OCI-LY7 (cell line): ENCODE results near the gene EEF1E1. TPM values are rescaled to one million over a fixed set of nuclear protein-coding genes. Genes with fewer than 3 reads are reported as not detected.

Source experiments
- BruUV-seq: library from RNA; stranded (reverse); fragments of 400-500 nt; replicated peaks from 2 replicates; lab custom pipeline; 2021; lab: Mats Ljungman, UMichigan
- CTCF ChIA-PET: fragments of 300-600 bp; sonication (Branson Sonifier 250); formaldehyde crosslinking; loops from one replicate; lab custom pipeline; 2022; ENCODE audit warnings: antibody characterized with exemption; ENCODE audit not compliant: unreplicated experiment; lab: Charles Lee
- POLR2A ChIA-PET: fragments of 300-600 bp; sonication (Branson Sonifier 250); formaldehyde crosslinking; loops from one replicate; lab custom pipeline; 2022; ENCODE audit warnings: antibody characterized with exemption; lab: Charles Lee
- DNase-seq: peaks from one replicate; pipeline ENCODE4 v3.0.0-alpha.2; 2015; ENCODE audit warnings: low spot score
- H2AFZ ChIP-seq: fragments of 200-600 bp; sonication (generic), shearing (Covaris generic); 2 replicates; pipeline ENCODE4 v1.6.1; 2014; ENCODE audit warnings: mild to moderate bottlenecking, antibody characterized with exemption, low read length, moderate library complexity
- H3K27ac ChIP-seq: fragments of 200-600 bp; sonication (generic); 2 replicates; pipeline ENCODE4 v1.5.1; 2014; ENCODE audit warnings: mixed run types, low read depth, mild to moderate bottlenecking, moderate library complexity, low read length, inconsistent platforms; ENCODE audit not compliant: poor library complexity, severe bottlenecking
- H3K36me3 ChIP-seq: fragments of 200-600 bp; sonication (generic); 2 replicates; pipeline ENCODE4 v1.6.1; 2014; ENCODE audit warnings: mild to moderate bottlenecking, antibody characterized with exemption, low read length, moderate library complexity, mixed read lengths; ENCODE audit not compliant: insufficient read depth
- H3K4me1 ChIP-seq: fragments of 200-600 bp; sonication (generic); 2 replicates; pipeline ENCODE4 v1.5.1; 2014; ENCODE audit warnings: mild to moderate bottlenecking, low read length; ENCODE audit not compliant: insufficient read depth, poor library complexity, severe bottlenecking
- H3K4me2 ChIP-seq: fragments of 200-600 bp; sonication (generic); 2 replicates; pipeline ENCODE4 v1.6.1; 2014; ENCODE audit warnings: mild to moderate bottlenecking, low read length
- H3K4me3 ChIP-seq: fragments of 200-600 bp; sonication (generic); 2 replicates; pipeline ENCODE4 v1.5.1; 2014; ENCODE audit warnings: mild to moderate bottlenecking, low read depth, low read length; ENCODE audit not compliant: poor library complexity, severe bottlenecking
- H3K79me2 ChIP-seq: fragments of 200-600 bp; sonication (generic); 2 replicates; pipeline ENCODE4 v1.6.1; 2016; ENCODE audit warnings: low read depth, mild to moderate bottlenecking, low read length, moderate library complexity, mixed read lengths; ENCODE audit not compliant: insufficient read depth
- H3K9me2 ChIP-seq: fragments of 200-600 bp; sonication (generic); 2 replicates; pipeline ENCODE4 v1.6.1; 2016; ENCODE audit warnings: mild to moderate bottlenecking, low read length, mixed read lengths; ENCODE audit not compliant: insufficient read depth
- H3K9me3 ChIP-seq: fragments of 200-600 bp; sonication (generic); 2 replicates; pipeline ENCODE4 v1.6.1; 2014; ENCODE audit warnings: mild to moderate bottlenecking, mixed run types, low read length, mixed read lengths
- H4K20me1 ChIP-seq: fragments of 200-600 bp; sonication (generic); 2 replicates; pipeline ENCODE4 v1.6.1; 2014; ENCODE audit warnings: mild to moderate bottlenecking, antibody characterized with exemption, low read length, moderate library complexity, mixed read lengths; ENCODE audit not compliant: insufficient read depth
- EZH2phosphoT487 ChIP-seq: fragments of 200-600 bp; sonication (generic); IDR thresholded peaks from 2 replicates; pipeline ENCODE4 v1.6.1; 2018; ENCODE audit warnings: low read depth, borderline replicate concordance, mild to moderate bottlenecking, mixed run types, antibody characterized with exemption, low read length, moderate library complexity, mixed read lengths
- intact Hi-C: fragments of 100-400 bp; cut with micrococcal nuclease; formaldehyde crosslinking; loops from one replicate; pipeline ENCODE4 v1.10.0; 2022; ENCODE audit not compliant: unreplicated experiment
- total RNA-seq, 2 experiments: library from RNA; depleted of rRNA in 1 of 2; stranded (reverse); fragments of >200 nt in 1 of 2; shearing (Covaris generic) in 1 of 2; gene quantifications; 2 replicates each; pipeline ENCODE4 v1.2.3, GENCODE V29; 2014 to 2022
- TF ChIP-seq, protein P1 (sequence below): fragments of 200-600 bp; sonication (generic); conservative IDR thresholded peaks from 2 replicates; pipeline ENCODE4 v1.5.1; 2014; ENCODE audit warnings: mild to moderate bottlenecking, antibody characterized with exemption, low read length, moderate library complexity, mixed read lengths

The EEF1E1 gene
- total RNA-seq, 2 experiments from 2014 or later: 68.0 to 70.9 TPM

DNA sequence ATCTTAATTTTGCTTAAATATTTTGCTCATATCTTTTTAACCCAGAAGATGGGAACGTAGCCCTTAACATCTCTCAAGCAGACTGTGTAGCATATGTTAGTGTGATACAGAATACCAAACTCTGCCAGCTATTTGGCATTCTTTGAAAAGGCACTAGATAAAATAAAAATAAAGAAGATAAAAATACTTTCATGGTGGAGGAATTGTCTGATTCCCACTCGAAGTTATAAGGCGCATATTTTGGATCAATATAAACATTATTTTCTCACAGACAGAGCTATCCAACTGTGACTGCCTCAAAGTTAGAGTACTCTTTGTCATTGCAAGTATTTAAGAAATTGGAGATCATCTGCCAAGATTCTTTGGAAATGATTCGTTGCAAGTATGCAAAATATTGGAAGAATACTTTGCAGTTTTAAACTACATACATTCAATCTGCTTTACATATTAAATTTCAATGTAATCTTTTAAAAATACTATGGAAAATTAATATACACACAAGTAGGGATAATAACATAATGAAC lies 10.8 kb upstream of the EEF1E1 start:
- no peak overlapping the region for H2AFZ ChIP-seq
- H4K20me1 ChIP-seq: no peaks in the 10 kb centered on the region
- no peak for DNase-seq
- ChIA-PET CTCF (no interaction called here), POLR2A (interaction anchor here (0.5 to 0.9 kb wide), 4 partner anchors 11 to 1581 kb away, joined by 3 read pairs; partner anchors contain the start of gene EEF1E1)
- no peaks in the 10 kb centered on the region for H3K9me2 ChIP-seq
- no TSS peak for BruUV-seq
- intact Hi-C loops: no loop called here
- H3K4me3 ChIP-seq: no peak overlapping the region
- no peaks in the 10 kb centered on the region for H3K79me2 ChIP-seq
- TF ChIP-seq, protein P1, sequence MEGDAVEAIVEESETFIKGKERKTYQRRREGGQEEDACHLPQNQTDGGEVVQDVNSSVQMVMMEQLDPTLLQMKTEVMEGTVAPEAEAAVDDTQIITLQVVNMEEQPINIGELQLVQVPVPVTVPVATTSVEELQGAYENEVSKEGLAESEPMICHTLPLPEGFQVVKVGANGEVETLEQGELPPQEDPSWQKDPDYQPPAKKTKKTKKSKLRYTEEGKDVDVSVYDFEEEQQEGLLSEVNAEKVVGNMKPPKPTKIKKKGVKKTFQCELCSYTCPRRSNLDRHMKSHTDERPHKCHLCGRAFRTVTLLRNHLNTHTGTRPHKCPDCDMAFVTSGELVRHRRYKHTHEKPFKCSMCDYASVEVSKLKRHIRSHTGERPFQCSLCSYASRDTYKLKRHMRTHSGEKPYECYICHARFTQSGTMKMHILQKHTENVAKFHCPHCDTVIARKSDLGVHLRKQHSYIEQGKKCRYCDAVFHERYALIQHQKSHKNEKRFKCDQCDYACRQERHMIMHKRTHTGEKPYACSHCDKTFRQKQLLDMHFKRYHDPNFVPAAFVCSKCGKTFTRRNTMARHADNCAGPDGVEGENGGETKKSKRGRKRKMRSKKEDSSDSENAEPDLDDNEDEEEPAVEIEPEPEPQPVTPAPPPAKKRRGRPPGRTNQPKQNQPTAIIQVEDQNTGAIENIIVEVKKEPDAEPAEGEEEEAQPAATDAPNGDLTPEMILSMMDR: no peak
- TF ChIP-seq EZH2phosphoT487: no peak
- H3K27ac ChIP-seq: no peak overlapping the region
- H3K4me1 ChIP-seq: no peaks in the 10 kb centered on the region
- no peak overlapping the region for H3K4me2 ChIP-seq
- no peaks in the 10 kb centered on the region for H3K36me3 ChIP-seq
- no peaks in the 10 kb centered on the region for H3K9me3 ChIP-seq

DNA sequence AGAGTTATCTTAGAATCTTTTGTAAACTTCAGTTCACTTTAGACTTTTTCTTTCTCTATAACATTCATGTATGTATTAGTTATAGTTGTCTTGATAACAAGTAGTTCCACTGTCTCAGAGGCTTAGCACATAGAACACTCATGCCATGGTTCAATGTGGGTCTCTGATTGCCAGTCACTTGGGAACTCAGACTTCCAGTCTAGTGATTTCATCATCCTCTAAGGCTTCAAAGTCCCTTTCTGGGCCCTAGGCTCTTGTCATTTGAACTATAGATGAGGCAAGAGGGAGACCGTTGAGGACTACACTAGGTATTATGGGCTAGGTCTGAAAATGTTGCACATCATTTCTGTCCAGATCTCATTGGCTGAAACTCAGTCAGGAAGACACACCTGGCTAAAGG lies 8.4 kb upstream of the EEF1E1 start:
- H3K9me3 ChIP-seq: no peaks in the 10 kb centered on the region
- no TSS peak for BruUV-seq
- no peak for DNase-seq
- no peaks in the 10 kb centered on the region for H4K20me1 ChIP-seq
- H3K4me3 ChIP-seq: no peak overlapping the region
- no peaks in the 10 kb centered on the region for H3K9me2 ChIP-seq
- no peak overlapping the region for H2AFZ ChIP-seq
- ChIA-PET POLR2A (interaction anchor here (0.6 to 1.2 kb wide), 5 partner anchors 8 to 1446 kb away, joined by 3 to 4 read pairs (median 3); partner anchors contain the start of gene EEF1E1), CTCF (no interaction called here)
- no peak overlapping the region for H3K4me2 ChIP-seq
- H3K79me2 ChIP-seq: no peaks in the 10 kb centered on the region
- H3K36me3 ChIP-seq: no peaks in the 10 kb centered on the region
- no peaks in the 10 kb centered on the region for H3K4me1 ChIP-seq
- TF ChIP-seq, protein P1: no peak
- no peak for TF ChIP-seq EZH2phosphoT487
- intact Hi-C loops: no loop called here
- H3K27ac ChIP-seq: no peak overlapping the region

DNA sequence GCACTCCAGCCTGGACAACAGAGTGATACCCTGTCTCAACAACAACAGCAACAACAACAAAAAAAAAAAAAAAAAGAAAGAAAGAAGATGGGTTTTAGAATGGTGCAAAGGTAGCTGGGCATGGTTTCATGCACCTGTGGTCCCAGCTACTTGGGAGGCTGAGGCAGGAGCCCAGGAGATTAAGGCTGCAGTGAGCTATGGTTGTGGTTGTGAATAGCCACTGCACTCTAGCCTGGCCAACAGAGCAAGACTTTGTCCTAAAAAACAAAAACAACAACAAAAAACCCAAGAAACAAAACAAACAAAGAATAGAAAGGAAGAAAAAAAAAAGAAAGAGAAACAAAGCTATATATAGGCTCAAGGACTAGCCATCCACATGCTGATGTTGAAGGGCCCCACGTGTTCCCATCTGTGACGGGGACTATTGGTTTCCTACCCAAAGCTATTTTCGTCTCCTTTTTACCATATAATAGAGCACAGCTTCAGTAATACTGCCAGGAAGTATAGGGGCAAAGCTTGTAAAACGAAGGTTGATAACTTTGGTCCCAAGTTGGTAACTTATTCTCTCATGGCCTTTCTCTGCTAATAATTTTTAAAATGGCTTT lies 7.9 kb upstream of the EEF1E1 start:
- CTCF ChIA-PET: no interaction called here
- H2AFZ ChIP-seq: no peak overlapping the region
- no peaks in the 10 kb centered on the region for H3K79me2 ChIP-seq
- no peaks in the 10 kb centered on the region for H3K9me2 ChIP-seq
- no peak for TF ChIP-seq EZH2phosphoT487
- TF ChIP-seq, protein P1: no peak
- no TSS peak for BruUV-seq
- H4K20me1 ChIP-seq: no peaks in the 10 kb centered on the region
- H3K36me3 ChIP-seq: no peaks in the 10 kb centered on the region
- H3K27ac ChIP-seq: no peak overlapping the region
- intact Hi-C loops: no loop called here
- no peaks in the 10 kb centered on the region for H3K9me3 ChIP-seq
- POLR2A ChIA-PET: interaction anchor here (0.6 to 1.2 kb wide), 4 partner anchors 8 to 1368 kb away, joined by 3 to 4 read pairs (median 3); partner anchors contain the start of gene EEF1E1
- no peaks in the 10 kb centered on the region for H3K4me1 ChIP-seq
- DNase-seq: no peak
- no peak overlapping the region for H3K4me2 ChIP-seq
- no peak overlapping the region for H3K4me3 ChIP-seq
